ENCODE data around the gene PCED1B.
"Not testable (repeated sequence)": the region's sequence is repeated elsewhere in the genome, so short reads cannot be mapped to it uniquely, and the experiment has no call there.

The PCED1B gene

GRCh38 chr12:47039756-47040155 is 39.7 kb upstream of the PCED1B start:
- TF ChIP-seq EZH2phosphoT487 (conservative IDR thresholded peaks at IDR 0.05; ENCODE audit: low read length): no peak
- no peak for TF ChIP-seq CTCF (IDR thresholded peaks at IDR 0.05; ENCODE audit: insufficient read depth, low read length, poor library complexity, severe bottlenecking)
- Histone ChIP-seq H3K9me2 (replicated peaks; ENCODE audit: insufficient read depth, low read length) (no peaks in the 10 kb centered on the region), H3K36me3 (ENCODE audit: low read length) (no peaks in the 10 kb centered on the region), H3F3A (ENCODE audit: insufficient read depth) (no peaks in the 10 kb centered on the region), H3K27me3 (ENCODE audit: low read length) (no peaks in the 10 kb centered on the region), H3K4me2 (ENCODE audit: low read depth, low read length, poor library complexity, severe bottlenecking) (no peak overlapping the region), H3K9ac (ENCODE audit: low read length) (no peak overlapping the region), H3K79me2 (ENCODE audit: insufficient read depth, low read length) (no peaks in the 10 kb centered on the region), H3K4me3 (ENCODE audit: insufficient read depth, low read length, poor library complexity, severe bottlenecking) (no peak overlapping the region), H2AFZ (ENCODE audit: low read depth, low read length, severe bottlenecking) (no peak overlapping the region), H4K20me1 (ENCODE audit: low read depth, low read length) (no peaks in the 10 kb centered on the region), H3K27ac (ENCODE audit: low read depth, low read length) (no peak overlapping the region), H3K9me3 (ENCODE audit: insufficient read depth, low read length) (no peaks in the 10 kb centered on the region)

- Histone ChIP-seq H3K4me2 (ENCODE audit: low read depth, low read length, poor library complexity, severe bottlenecking) (no peak overlapping the region), H3K4me3 (ENCODE audit: insufficient read depth, low read length, poor library complexity, severe bottlenecking) (no peak overlapping the region), H3K9me2 (replicated peaks; ENCODE audit: insufficient read depth, low read length) (no peaks in the 10 kb centered on the region), H3K36me3 (ENCODE audit: low read length) (no peaks in the 10 kb centered on the region), H3K27ac (ENCODE audit: low read depth, low read length) (no peak overlapping the region), H3K9me3 (ENCODE audit: insufficient read depth, low read length) (no peaks in the 10 kb centered on the region), H4K20me1 (ENCODE audit: low read depth, low read length) (no peaks in the 10 kb centered on the region), H2AFZ (ENCODE audit: low read depth, low read length, severe bottlenecking) (no peak overlapping the region), H3K27me3 (ENCODE audit: low read length) (no peaks in the 10 kb centered on the region), H3K9ac (ENCODE audit: low read length) (no peak overlapping the region), H3K79me2 (ENCODE audit: insufficient read depth, low read length) (no peaks in the 10 kb centered on the region), H3F3A (ENCODE audit: insufficient read depth) (no peaks in the 10 kb centered on the region)
- TF ChIP-seq CTCF (IDR thresholded peaks at IDR 0.05; ENCODE audit: insufficient read depth, low read length, poor library complexity, severe bottlenecking) (no peak), EZH2phosphoT487 (conservative IDR thresholded peaks at IDR 0.05; ENCODE audit: low read length) (no peak)
Measured at GRCh38 chr12:47041327-47041726, 38.1 kb upstream of the PCED1B start.

- Histone ChIP-seq H3K9ac (ENCODE audit: low read length) (no peak overlapping the region), H4K20me1 (ENCODE audit: low read depth, low read length) (no peaks in the 10 kb centered on the region), H3F3A (ENCODE audit: insufficient read depth) (no peaks in the 10 kb centered on the region), H3K36me3 (ENCODE audit: low read length) (no peaks in the 10 kb centered on the region), H2AFZ (ENCODE audit: low read depth, low read length, severe bottlenecking) (no peak overlapping the region), H3K79me2 (ENCODE audit: insufficient read depth, low read length) (no peaks in the 10 kb centered on the region), H3K4me3 (ENCODE audit: insufficient read depth, low read length, poor library complexity, severe bottlenecking) (no peak overlapping the region), H3K27ac (ENCODE audit: low read depth, low read length) (no peak overlapping the region), H3K4me2 (ENCODE audit: low read depth, low read length, poor library complexity, severe bottlenecking) (no peak overlapping the region), H3K27me3 (ENCODE audit: low read length) (no peaks in the 10 kb centered on the region), H3K9me3 (ENCODE audit: insufficient read depth, low read length) (peaks cover 7% of the 10 kb centered on the region; the same call in 1 of the 2 replicates), H3K9me2 (replicated peaks; ENCODE audit: insufficient read depth, low read length) (no peaks in the 10 kb centered on the region)
- TF ChIP-seq EZH2phosphoT487 (conservative IDR thresholded peaks at IDR 0.05; ENCODE audit: low read length) (no peak), CTCF (IDR thresholded peaks at IDR 0.05; ENCODE audit: insufficient read depth, low read length, poor library complexity, severe bottlenecking) (no peak)
Measured at GRCh38 chr12:47048541-47048940, 30.9 kb upstream of the PCED1B start.

GRCh38 chr12:47051291-47051690 is 28.1 kb upstream of the PCED1B start:
- not testable (repeated sequence) for H3K9me2 ChIP-seq (replicated peaks; ENCODE audit: insufficient read depth, low read length); H3F3A ChIP-seq (ENCODE audit: insufficient read depth); H3K4me2 ChIP-seq (ENCODE audit: low read depth, low read length, poor library complexity, severe bottlenecking); H3K27ac ChIP-seq (ENCODE audit: low read depth, low read length); H3K27me3 ChIP-seq (ENCODE audit: low read length); H3K36me3 ChIP-seq (ENCODE audit: low read length); H4K20me1 ChIP-seq (ENCODE audit: low read depth, low read length); H3K79me2 ChIP-seq (ENCODE audit: insufficient read depth, low read length); H3K4me3 ChIP-seq (ENCODE audit: insufficient read depth, low read length, poor library complexity, severe bottlenecking); H3K9ac ChIP-seq (ENCODE audit: low read length); H2AFZ ChIP-seq (ENCODE audit: low read depth, low read length, severe bottlenecking); H3K9me3 ChIP-seq (ENCODE audit: insufficient read depth, low read length)
